Stimulated activated memory B cell treated with anti-CD40 and anti-IgM and Interleukin-4, amounts not matched to agents 10 μg/mL and 1 μg/mL and 100 μg/mL, for 72 hours (primary cell): ENCODE measurements around the gene SHTN1.

Experiments used
- ATAC-seq: fragments of 150-1000 bp; cut with Tn5 transposase; 2 replicates; pipeline ENCODE4 v1.10.0; 2021
- H3K27ac Mint-ChIP-seq: one replicate; pipeline ENCODE4 v1.8.0; 2022; ENCODE audit warnings: mild to moderate bottlenecking, mixed read lengths
- H3K27me3 Mint-ChIP-seq: one replicate; pipeline ENCODE4 v1.8.0; 2022; ENCODE audit warnings: mixed read lengths
- H3K36me3 Mint-ChIP-seq: one replicate; pipeline ENCODE4 v1.8.0; 2022; ENCODE audit warnings: mixed read lengths
- H3K4me1 Mint-ChIP-seq: one replicate; pipeline ENCODE4 v1.8.0; 2022; ENCODE audit warnings: mixed read lengths
- H3K4me3 Mint-ChIP-seq: one replicate; pipeline ENCODE4 v1.8.0; 2022; ENCODE audit warnings: mild to moderate bottlenecking, moderate library complexity, mixed read lengths
- H3K9me3 Mint-ChIP-seq: one replicate; pipeline ENCODE4 v1.8.0; 2022; ENCODE audit warnings: mixed read lengths

SHTN1 gene

DNA sequence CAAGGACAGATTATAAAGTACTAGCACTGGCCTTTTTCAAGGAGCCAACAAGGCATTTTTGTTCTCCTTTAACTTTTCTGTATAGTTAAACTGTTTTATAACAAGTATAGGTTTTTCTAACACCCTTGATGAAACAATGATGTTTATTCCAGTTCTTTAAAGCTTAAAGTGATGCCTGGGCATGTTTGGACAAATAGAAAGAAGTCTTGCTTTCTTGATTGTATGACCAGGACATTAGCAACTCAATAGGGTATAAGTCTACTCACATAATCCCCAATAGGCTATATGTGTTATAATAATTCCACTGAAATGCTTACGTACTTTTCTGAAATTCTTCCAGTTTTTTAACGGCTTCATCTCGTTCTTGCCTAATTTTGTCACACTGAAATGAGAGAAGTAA lies 36.7 kb downstream of the SHTN1 start:
- no peaks in the 10 kb centered on the region for H3K9me3 Mint-ChIP-seq
- no peaks in the 10 kb centered on the region for H3K27me3 Mint-ChIP-seq
- H3K27ac Mint-ChIP-seq: no peak overlapping the region
- no peak for ATAC-seq
- H3K4me1 Mint-ChIP-seq: no peaks in the 10 kb centered on the region
- H3K36me3 Mint-ChIP-seq: no peaks in the 10 kb centered on the region
- H3K4me3 Mint-ChIP-seq: no peak overlapping the region

DNA sequence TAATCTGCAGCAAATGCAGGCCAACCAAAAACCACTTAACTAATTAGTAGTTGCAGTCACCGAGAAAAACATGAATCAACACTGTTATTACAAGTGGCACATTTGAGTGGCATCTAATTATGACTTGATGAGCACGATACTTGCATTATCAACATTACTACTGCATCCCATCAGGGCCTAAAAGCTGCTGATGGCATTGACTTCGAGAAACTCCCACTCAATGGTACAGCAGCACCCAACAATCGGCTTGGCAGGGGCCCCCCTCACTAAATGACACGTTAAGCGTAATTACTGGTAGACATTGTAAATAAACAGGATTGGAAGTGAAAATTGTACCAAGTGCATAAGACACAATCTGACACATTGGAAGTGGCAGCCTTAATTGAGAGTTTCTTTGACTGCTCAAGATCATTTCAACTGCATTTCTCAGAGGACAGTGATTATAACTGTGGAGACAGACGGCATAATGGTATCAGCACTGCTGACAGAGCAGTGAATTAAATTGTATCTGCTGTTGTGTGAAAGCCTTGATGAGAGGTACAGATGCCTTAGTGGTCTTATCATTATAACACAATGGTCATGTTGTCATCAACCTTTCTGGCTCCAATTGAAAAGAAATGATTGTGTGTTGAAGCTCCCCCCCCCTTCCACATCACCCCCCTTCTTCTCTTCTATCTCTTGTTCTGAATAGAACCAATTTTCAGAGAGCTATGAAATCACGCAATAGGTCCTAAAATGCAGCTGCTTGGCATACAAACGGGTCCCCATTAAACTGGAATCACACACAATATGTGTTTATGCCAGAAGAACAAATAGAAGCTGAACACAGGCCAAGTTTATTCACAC lies 43.4 kb downstream of the SHTN1 start:
- H3K27ac Mint-ChIP-seq: no peak overlapping the region
- no peaks in the 10 kb centered on the region for H3K4me1 Mint-ChIP-seq
- no peaks in the 10 kb centered on the region for H3K27me3 Mint-ChIP-seq
- H3K4me3 Mint-ChIP-seq: no peak overlapping the region
- no peaks in the 10 kb centered on the region for H3K36me3 Mint-ChIP-seq
- no peak for ATAC-seq
- no peaks in the 10 kb centered on the region for H3K9me3 Mint-ChIP-seq

DNA sequence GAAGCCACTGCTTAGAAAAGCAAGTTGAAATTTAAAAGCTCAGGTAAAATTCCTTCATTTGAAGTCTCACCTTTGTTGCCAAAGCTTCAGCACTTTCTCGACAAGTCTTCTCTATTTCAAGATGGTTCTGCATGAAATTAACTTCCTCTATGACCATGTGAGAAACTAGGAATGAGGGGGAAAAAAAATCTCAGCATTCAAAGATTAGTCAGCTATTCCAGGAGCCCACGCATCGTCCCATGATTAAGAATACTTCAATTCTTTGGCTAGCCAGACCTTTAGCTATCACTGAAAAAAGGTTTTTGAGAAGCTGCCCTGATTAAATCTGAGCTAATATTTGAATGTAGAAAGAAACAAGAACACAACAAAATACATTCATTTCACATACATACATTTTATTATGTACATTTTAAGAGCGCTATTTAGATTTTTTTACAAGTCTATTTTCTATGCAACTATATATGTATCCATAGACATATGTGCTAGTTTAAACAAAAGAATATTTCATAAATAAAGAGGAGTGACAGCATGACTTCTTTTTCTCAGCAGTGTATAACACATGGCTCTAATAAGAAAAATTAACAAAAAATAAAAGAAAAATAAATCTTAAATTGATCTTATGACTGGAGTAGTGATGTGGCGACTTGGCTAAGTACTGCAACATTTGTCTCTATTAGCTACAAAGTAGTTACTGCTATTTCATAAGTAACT lies 44.8 kb downstream of the SHTN1 start:
- Mint-ChIP-seq H3K36me3 (no peaks in the 10 kb centered on the region), H3K27me3 (no peaks in the 10 kb centered on the region), H3K27ac (no peak overlapping the region), H3K4me3 (no peak overlapping the region), H3K9me3 (no peaks in the 10 kb centered on the region), H3K4me1 (no peaks in the 10 kb centered on the region)
- no peak for ATAC-seq

DNA sequence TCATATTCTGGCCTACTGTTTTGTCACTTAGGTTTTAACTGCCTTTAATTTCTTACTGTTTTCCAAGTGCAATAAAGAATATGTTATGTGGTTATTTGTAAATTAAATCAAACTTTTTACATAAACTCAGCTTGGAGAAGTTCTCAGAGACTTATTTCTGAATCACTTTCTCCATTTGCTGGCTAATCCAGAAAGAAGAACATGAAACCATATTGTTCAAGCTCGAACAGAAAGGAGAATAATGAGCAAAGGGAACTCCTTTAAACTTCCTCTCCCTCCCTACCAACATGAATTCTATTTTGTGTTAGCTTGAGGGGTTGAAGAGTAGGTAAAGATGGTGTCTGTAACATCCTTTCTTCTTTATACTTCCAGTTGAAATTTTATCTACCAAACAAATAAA lies 52.3 kb downstream of the SHTN1 start:
- no peak for ATAC-seq
- H3K4me3 Mint-ChIP-seq: no peak overlapping the region
- H3K36me3 Mint-ChIP-seq: no peaks in the 10 kb centered on the region
- no peaks in the 10 kb centered on the region for H3K9me3 Mint-ChIP-seq
- H3K27ac Mint-ChIP-seq: no peak overlapping the region
- no peaks in the 10 kb centered on the region for H3K27me3 Mint-ChIP-seq
- H3K4me1 Mint-ChIP-seq: peaks cover 9% of the 10 kb centered on the region

DNA sequence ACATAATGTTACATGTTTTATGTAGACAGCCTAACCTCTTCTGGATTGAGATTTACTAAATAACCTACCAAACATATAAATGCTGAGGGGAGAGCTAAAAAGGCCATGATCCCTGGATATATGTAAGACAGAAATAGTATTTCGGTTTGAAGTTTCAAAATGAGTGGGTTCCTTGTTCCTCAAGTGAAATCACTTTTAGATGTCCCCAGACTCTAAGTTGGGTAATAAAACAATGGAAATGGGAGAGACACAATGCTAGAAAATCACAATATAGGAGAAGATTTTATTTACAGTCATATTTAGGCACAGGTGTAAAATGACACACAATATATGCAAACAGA lies 56.5 kb downstream of the SHTN1 start:
- Mint-ChIP-seq H3K27ac (no peak overlapping the region), H3K9me3 (no peaks in the 10 kb centered on the region), H3K27me3 (peaks cover 3% of the 10 kb centered on the region), H3K36me3 (no peaks in the 10 kb centered on the region), H3K4me3 (no peak overlapping the region), H3K4me1 (peaks cover 10% of the 10 kb centered on the region)
- no peak for ATAC-seq

DNA sequence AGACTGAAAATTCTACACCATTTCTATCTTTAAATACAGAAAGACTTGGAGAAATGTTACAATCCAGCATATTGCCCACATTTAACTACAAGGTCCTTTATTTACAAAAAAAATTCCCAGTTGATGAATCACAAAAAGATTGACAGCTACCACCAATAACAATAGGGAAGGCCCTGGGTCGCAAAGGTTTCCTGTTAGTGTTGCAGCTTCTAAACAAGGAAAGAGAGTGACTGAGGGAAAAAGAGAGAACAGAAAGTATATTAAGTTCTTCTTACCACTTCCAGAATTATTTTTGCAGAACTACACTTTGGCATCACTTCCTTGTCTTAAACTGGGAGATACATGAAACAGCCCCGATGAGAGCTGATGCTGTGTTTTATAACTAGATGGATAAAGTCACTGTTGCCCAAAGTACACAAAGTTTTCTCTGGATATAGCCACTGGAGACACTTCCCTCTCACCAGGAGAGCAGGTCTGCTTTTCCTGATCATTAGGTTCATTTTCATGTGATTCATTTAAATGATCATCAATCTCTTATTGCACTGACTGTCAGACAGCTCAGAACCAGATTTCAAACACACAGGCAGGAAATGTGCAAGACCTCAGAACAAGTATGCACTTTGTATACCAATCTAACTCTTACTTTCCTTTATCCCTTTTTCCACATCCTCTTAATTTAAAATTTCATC lies 57.0 kb downstream of the SHTN1 start:
- no peaks in the 10 kb centered on the region for H3K9me3 Mint-ChIP-seq
- H3K27ac Mint-ChIP-seq: no peak overlapping the region
- ATAC-seq: no peak
- H3K4me1 Mint-ChIP-seq: peaks cover 10% of the 10 kb centered on the region
- no peak overlapping the region for H3K4me3 Mint-ChIP-seq
- peaks cover 8% of the 10 kb centered on the region for H3K27me3 Mint-ChIP-seq
- H3K36me3 Mint-ChIP-seq: no peaks in the 10 kb centered on the region

DNA sequence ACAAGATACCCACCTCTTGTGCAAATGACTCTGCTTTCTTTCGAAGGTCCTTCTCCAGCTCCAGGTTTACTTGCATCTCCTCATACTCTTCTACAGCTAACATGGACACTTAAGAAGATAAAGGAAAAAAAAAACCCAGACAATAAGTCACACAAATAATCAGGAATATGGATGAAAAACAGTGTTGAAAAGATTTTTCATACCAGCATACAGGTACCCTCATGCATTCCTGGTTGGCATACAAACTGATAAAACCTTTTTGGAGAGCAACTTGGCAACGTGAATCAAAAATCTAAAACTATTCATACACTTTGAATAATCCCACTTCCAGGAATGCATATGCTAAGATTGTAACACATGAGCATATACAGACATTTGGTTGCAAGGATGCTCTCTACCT lies 60.1 kb downstream of the SHTN1 start:
- peaks cover 27% of the 10 kb centered on the region for H3K27me3 Mint-ChIP-seq
- no peaks in the 10 kb centered on the region for H3K36me3 Mint-ChIP-seq
- H3K4me1 Mint-ChIP-seq: peaks cover 10% of the 10 kb centered on the region
- ATAC-seq: no peak
- H3K9me3 Mint-ChIP-seq: no peaks in the 10 kb centered on the region
- H3K27ac Mint-ChIP-seq: no peak overlapping the region
- no peak overlapping the region for H3K4me3 Mint-ChIP-seq

DNA sequence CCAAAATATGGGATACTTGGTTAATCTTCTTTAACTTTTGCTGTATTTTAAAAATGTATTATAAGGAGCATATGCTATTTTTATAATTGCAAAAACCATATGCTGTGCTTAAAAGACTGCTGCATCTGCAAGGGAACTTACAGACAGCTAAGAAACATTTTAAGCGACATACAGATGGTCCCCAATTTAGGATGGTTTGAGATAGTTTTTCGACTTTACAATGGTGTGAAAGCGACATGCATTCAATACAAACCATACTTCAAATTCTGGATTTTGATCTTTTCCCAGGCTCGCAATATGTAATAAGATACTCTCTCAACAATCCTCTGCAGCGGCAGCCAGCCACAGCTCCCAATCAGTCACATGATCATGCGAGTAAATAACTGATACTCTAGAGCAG lies 73.2 kb downstream of the SHTN1 start:
- no peak overlapping the region for H3K4me3 Mint-ChIP-seq
- no peaks in the 10 kb centered on the region for H3K36me3 Mint-ChIP-seq

DNA sequence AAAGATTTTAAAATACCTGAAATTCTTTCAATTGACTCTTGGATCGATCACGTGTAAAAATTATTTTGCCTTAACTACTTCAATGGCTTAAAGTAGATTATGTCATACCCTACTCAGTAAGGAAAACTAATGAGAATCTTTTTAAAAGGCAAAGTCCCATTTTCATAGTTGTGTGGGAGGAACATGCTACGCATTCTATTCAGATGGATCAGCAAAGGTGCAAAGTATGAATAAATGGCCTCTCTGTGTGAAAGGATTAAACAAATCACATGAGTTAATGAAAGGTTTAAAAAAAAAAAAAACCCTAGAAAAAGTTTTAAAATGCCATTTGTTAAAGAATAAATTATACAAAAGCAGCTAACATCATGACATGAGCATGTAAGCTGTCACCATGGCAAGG lies 78.6 kb downstream of the SHTN1 start:
- Mint-ChIP-seq H3K27ac (no peak overlapping the region), H3K9me3 (no peaks in the 10 kb centered on the region), H3K27me3 (no peaks in the 10 kb centered on the region), H3K4me3 (no peak overlapping the region), H3K36me3 (no peaks in the 10 kb centered on the region), H3K4me1 (no peaks in the 10 kb centered on the region)
- ATAC-seq: no peak

More for the DNA sequence above, 73.2 kb downstream of the SHTN1 start:
- no peak overlapping the region for H3K27ac Mint-ChIP-seq
- peaks cover 7% of the 10 kb centered on the region for H3K9me3 Mint-ChIP-seq
- no peaks in the 10 kb centered on the region for H3K4me1 Mint-ChIP-seq
- ATAC-seq: no peak
- peaks cover 11% of the 10 kb centered on the region for H3K27me3 Mint-ChIP-seq

DNA sequence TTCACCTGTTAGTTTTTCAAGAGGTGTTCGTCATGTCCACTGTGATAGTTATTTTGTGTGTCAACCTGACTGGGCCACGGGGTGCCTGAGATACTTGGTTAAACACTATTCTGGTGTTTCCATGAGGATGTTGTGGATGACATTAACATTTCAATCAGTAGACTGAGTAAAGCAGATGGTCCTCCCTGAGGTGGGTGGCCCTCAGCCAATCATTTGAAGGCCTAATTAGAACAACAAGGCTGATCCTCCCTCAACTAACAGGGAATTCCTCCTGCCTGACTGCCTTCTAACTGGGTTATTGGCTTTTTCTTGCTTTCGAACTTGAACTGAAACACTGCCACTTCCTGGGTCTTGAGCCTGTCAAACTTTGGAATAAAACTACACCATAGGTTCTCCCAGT lies 79.9 kb downstream of the SHTN1 start:
- Mint-ChIP-seq H3K4me1 (no peaks in the 10 kb centered on the region), H3K9me3 (no peaks in the 10 kb centered on the region), H3K4me3 (no peak overlapping the region), H3K27me3 (no peaks in the 10 kb centered on the region), H3K36me3 (no peaks in the 10 kb centered on the region), H3K27ac (no peak overlapping the region)
- ATAC-seq: no peak

DNA sequence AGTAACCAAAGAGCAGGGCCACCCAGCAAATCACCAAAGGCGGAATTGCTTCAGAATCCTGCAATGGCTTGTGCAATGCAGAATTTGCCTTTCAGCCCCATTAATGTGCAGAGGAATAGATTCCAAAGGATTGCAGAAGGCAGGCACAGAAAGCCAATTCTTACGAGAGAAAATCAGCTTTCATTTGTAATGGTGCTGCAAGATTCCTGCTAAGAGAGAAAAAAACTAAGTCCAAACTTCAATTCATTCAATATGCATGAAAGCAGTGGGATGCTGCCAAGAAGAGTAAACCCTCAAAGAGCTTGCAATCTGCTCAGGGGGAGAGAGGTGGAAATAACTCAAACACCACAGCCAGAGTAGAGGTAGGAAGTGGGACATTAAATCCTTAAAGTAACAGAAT lies 85.3 kb downstream of the SHTN1 start:
- H3K9me3 Mint-ChIP-seq: no peaks in the 10 kb centered on the region
- H3K4me1 Mint-ChIP-seq: no peaks in the 10 kb centered on the region
- no peaks in the 10 kb centered on the region for H3K27me3 Mint-ChIP-seq
- no peak for ATAC-seq
- H3K36me3 Mint-ChIP-seq: no peaks in the 10 kb centered on the region
- H3K27ac Mint-ChIP-seq: no peak overlapping the region
- no peak overlapping the region for H3K4me3 Mint-ChIP-seq

DNA sequence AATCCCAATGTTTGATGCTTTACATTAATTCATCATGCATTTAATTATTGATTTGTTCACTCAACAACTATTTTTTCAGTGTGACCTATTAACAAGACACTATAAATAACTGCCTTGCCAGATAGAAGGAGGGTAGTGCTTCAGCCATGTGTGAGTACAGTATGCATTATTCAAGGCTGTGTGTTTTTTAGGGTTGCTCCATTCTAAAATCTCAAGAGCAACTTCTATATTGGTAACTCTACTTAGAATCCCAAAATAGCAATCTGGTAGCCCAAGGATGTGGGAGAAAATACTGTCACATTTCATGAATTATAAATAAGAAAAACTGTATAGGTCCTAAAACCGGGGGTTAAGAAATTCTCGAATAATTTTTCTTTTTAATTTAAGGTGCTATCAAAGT lies 85.8 kb downstream of the SHTN1 start:
- no peak for ATAC-seq
- no peaks in the 10 kb centered on the region for H3K9me3 Mint-ChIP-seq
- H3K4me1 Mint-ChIP-seq: no peaks in the 10 kb centered on the region
- no peaks in the 10 kb centered on the region for H3K36me3 Mint-ChIP-seq
- no peak overlapping the region for H3K4me3 Mint-ChIP-seq
- H3K27ac Mint-ChIP-seq: no peak overlapping the region
- no peaks in the 10 kb centered on the region for H3K27me3 Mint-ChIP-seq

DNA sequence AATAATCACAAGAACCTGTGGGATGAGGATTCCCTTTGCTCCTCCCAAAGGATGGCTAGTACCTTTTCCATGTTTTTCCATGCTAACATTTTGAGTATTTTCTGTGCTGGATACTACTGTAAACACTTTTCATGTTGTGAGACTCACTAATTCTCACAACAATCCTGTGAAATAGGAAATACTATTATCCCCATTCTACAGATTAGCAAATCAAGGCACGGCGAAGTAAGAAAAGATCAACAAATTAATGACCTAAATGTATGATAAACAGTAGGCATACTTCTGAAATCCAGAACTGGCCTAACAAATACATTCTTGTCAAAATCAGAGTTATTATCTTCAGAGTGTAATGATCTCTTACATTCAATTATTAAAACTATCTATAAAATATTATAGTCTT lies 86.4 kb downstream of the SHTN1 start:
- H3K27ac Mint-ChIP-seq: no peak overlapping the region
- H3K27me3 Mint-ChIP-seq: no peaks in the 10 kb centered on the region
- no peak overlapping the region for H3K4me3 Mint-ChIP-seq
- ATAC-seq: no peak
- H3K9me3 Mint-ChIP-seq: no peaks in the 10 kb centered on the region
- H3K4me1 Mint-ChIP-seq: no peaks in the 10 kb centered on the region
- no peaks in the 10 kb centered on the region for H3K36me3 Mint-ChIP-seq

DNA sequence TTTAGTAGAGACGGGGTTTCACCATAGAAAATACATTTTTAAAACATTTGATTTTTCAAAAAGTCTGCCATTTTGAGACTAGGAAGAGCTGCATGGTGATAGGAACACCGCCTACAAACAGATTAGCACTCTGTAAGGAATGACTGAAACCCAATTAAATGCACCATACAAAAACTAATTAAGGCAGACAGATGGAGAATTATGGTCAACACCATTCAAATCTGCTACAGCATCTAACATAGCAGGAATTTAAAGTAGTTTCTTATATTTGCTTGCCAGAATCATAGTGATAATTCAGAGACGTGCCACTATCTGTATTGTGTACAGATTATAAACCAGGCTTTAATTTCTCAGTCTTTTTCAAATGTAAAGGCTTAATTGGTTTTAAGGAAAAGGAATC lies 87.5 kb downstream of the SHTN1 start:
- no peak overlapping the region for H3K4me3 Mint-ChIP-seq
- ATAC-seq: no peak
- no peaks in the 10 kb centered on the region for H3K4me1 Mint-ChIP-seq
- H3K27ac Mint-ChIP-seq: no peak overlapping the region
- no peaks in the 10 kb centered on the region for H3K36me3 Mint-ChIP-seq
- H3K9me3 Mint-ChIP-seq: no peaks in the 10 kb centered on the region
- no peaks in the 10 kb centered on the region for H3K27me3 Mint-ChIP-seq

DNA sequence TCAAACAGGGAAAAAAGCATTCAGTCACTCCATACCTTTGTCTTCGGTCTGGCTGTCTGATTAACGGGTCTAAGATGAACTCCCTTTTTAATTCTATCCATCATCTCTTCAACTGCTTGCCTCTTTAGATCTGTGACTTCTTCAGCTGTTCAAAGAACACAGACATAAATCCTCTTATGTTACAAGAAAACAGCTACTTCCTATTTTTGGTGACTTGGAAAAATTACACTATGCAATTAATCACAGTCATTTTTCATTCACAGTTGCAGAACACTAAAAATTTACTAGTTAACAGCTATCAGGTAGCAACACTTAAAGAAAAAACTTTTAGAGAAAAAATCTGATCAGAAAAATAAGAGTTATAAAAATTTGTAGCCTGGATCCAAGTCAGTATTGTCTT lies 89.6 kb downstream of the SHTN1 start:
- H3K27me3 Mint-ChIP-seq: no peaks in the 10 kb centered on the region
- ATAC-seq: no peak
- H3K4me3 Mint-ChIP-seq: no peak overlapping the region
- H3K27ac Mint-ChIP-seq: no peak overlapping the region
- no peaks in the 10 kb centered on the region for H3K36me3 Mint-ChIP-seq
- no peaks in the 10 kb centered on the region for H3K4me1 Mint-ChIP-seq
- no peaks in the 10 kb centered on the region for H3K9me3 Mint-ChIP-seq

DNA sequence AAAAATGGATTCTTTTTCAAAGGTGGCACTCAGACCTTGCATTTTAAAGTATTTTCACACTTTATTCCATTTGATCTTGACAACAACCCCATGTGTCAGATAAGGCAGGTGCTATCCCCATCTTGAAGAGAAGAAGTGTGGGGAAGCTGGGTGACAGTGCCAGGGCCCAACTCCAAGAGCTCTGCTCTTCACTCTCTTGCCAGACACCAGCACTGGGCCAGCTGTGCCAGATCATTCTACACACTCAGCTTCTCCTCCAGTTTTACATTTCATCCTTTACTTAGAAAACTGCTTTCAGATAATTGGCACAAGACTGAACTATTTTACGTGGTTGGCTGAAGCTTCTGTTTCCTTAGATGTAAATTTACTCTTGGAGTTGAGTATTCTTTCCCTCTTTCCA lies 91.3 kb downstream of the SHTN1 start:
- H3K36me3 Mint-ChIP-seq: no peaks in the 10 kb centered on the region
- no peak overlapping the region for H3K27ac Mint-ChIP-seq
- no peak for ATAC-seq
- H3K9me3 Mint-ChIP-seq: no peaks in the 10 kb centered on the region
- H3K27me3 Mint-ChIP-seq: no peaks in the 10 kb centered on the region
- H3K4me3 Mint-ChIP-seq: no peak overlapping the region
- H3K4me1 Mint-ChIP-seq: no peaks in the 10 kb centered on the region
